Sigmoid colon (tissue), 4 donors: ENCODE measurements around the gene SORCS1.

Source experiments
- CTCF ChIP-seq, 4 experiments: fragments of 450-650 bp in 3 of 4; fragments of 200-600 bp in 1 of 4; IDR thresholded peaks; one replicate each; pipeline ENCODE4 v1.5.1; 2016 to 2019; ENCODE audit warnings: antibody characterized with exemption in 4 of 4, mild to moderate bottlenecking in 3 of 4, moderate library complexity in 2 of 4
- POLR2AphosphoS5 ChIP-seq, 4 donors: sonication (generic); formaldehyde crosslinking; IDR thresholded peaks; one replicate each; pipeline ENCODE4 v1.6.1; 2017; ENCODE audit warnings: antibody characterized with exemption in 4 of 4

GRCh38 chr10:106612381-106612780 is 552.1 kb downstream of the SORCS1 start:
- TF ChIP-seq POLR2AphosphoS5 (IDR thresholded peaks at IDR 0.05) (no peak), CTCF (IDR thresholded peaks at IDR 0.05) (no peak)
